ENCODE results near the gene ZFYVE9. TPM values are rescaled to one million over a fixed set of nuclear protein-coding genes. Genes with fewer than 3 reads are reported as not detected.
"Not testable (repeated sequence)": the region's sequence is repeated elsewhere in the genome, so short reads cannot be mapped to it uniquely, and the experiment has no call there.

The ZFYVE9 gene
- polyA plus RNA-seq, 1 donor from 2014 or later, result 0.78 TPM

DNA sequence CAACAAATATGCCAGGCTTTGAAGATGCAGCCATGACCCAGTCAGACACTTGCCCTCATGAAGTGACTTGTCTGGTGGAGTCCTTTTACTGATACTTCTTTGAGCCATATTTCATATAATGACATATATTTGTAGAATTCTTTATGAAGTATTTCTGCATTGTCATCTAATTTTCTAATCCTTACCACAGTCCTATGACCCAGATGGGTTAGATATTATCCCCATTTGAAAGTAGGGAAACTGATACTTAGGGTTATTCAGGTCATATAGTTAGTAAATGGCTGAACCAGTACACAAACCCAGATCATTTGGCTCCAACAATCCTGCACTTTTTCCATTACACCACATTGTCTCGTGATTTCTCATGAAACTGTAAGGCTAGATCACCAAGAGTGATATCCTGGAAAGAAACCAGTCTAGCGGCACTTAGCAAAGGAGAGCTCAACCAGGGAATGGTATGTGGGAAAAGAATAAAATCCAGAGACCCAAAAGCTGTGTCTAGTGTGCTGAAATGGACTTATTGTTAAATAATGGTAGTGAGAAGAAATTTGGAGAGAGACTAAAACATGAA, 49.6 kb downstream of the ZFYVE9 start:
- Mint-ChIP-seq H3K27ac (no peak overlapping the region), H3K4me3 (no peak overlapping the region), H3K36me3 (no peaks in the 10 kb centered on the region), H3K9me3 (no peaks in the 10 kb centered on the region), H3K4me1 (no peaks in the 10 kb centered on the region), H3K27me3 (peaks cover 2% of the 10 kb centered on the region)

GRCh38 chr1:52192024-52192423, 50.1 kb downstream of the ZFYVE9 start:
- peaks cover 2% of the 10 kb centered on the region for H3K27me3 Mint-ChIP-seq
- H3K36me3 Mint-ChIP-seq, result no peaks in the 10 kb centered on the region
- H3K4me1 Mint-ChIP-seq, result no peaks in the 10 kb centered on the region
- no peak overlapping the region for H3K4me3 Mint-ChIP-seq
- H3K27ac Mint-ChIP-seq, result no peak overlapping the region
- no peaks in the 10 kb centered on the region for H3K9me3 Mint-ChIP-seq

DNA sequence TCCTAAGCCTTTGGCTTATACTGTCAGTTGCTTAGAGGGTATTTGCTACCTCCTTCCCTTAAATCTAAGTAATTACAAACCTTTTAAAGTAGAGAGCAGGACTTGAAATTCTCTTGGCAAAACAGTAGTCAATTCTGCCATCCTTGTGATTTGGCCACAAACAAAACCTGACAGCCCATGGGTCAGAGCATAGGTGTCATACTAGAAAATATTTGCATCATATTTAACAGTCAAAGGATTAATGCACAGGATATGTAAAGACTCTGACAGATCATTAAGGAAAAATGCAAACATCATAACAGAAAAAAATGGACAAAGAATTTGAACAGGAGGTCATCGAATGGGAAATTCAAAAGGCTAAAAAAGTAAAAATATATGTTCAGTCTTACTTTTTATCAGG, 50.5 kb downstream of the ZFYVE9 start:
- Mint-ChIP-seq H3K27me3 (peaks cover 2% of the 10 kb centered on the region), H3K9me3 (no peaks in the 10 kb centered on the region), H3K4me1 (no peaks in the 10 kb centered on the region), H3K4me3 (no peak overlapping the region), H3K36me3 (no peaks in the 10 kb centered on the region), H3K27ac (no peak overlapping the region)

DNA sequence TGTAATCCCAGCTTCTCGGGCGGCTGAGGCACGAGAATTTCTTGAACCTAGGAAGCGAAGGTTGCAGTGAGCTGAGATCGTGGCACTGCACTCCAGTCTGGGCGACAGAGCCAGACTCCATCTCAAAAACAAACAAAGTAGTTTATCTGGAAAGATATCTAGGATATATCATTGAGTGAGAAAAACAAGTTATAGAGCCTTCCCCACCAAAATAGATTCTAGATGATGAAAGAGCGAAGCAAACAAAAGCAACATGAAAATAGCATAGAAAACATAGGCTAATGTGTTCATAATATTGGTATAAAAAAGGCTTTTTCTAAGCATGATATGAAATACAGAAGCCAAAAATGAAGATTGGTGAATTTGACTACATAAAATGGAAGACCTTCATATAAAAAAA, 52.1 kb downstream of the ZFYVE9 start:
- H3K4me3 Mint-ChIP-seq, result no peak overlapping the region
- no peaks in the 10 kb centered on the region for H3K4me1 Mint-ChIP-seq
- H3K27ac Mint-ChIP-seq, result no peak overlapping the region

DNA sequence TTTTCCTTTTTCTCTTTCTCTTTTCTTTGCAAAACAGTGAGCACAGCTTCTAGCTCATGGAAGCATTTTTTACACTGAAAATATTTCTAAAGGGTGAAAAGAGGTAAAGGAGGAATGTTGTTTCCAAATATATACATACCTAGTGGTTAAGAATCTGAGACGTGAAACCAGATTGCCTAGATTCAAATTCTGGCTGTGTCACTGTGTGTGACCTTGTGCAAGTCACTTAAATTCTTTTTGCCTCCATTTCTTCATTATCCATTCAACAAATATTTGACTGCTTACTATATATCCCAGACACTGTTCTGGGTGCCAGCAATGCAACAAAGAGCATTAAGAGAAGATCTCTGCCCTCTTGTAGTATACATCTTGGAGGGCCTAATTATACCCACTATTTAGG, 53.3 kb downstream of the ZFYVE9 start:
- Mint-ChIP-seq H3K9me3 (no peaks in the 10 kb centered on the region), H3K27me3 (peaks cover 2% of the 10 kb centered on the region), H3K4me3 (no peak overlapping the region), H3K36me3 (peaks cover 2% of the 10 kb centered on the region), H3K4me1 (no peaks in the 10 kb centered on the region), H3K27ac (no peak overlapping the region)

More for the DNA sequence above, 52.1 kb downstream of the ZFYVE9 start:
- Mint-ChIP-seq H3K36me3 (no peaks in the 10 kb centered on the region), H3K9me3 (no peaks in the 10 kb centered on the region), H3K27me3 (peaks cover 2% of the 10 kb centered on the region)

- H3K9me3 Mint-ChIP-seq, result peaks cover 0 to 5% (median 3%) of the 10 kb centered on the region in 3 donors
- H3K27me3 Mint-ChIP-seq, result peaks cover 10% of the 10 kb centered on the region
- H3K27ac Mint-ChIP-seq, result peak overlapping the region in 1 of 3 donors; percentile 57
- no peak overlapping the region for H3K4me3 Mint-ChIP-seq
- H3K36me3 Mint-ChIP-seq, result peaks cover 4% of the 10 kb centered on the region
- no peaks in the 10 kb centered on the region for H3K4me1 Mint-ChIP-seq
Observed at GRCh38 chr1:52203935-52204625, 62.2 kb downstream of the ZFYVE9 start.

DNA sequence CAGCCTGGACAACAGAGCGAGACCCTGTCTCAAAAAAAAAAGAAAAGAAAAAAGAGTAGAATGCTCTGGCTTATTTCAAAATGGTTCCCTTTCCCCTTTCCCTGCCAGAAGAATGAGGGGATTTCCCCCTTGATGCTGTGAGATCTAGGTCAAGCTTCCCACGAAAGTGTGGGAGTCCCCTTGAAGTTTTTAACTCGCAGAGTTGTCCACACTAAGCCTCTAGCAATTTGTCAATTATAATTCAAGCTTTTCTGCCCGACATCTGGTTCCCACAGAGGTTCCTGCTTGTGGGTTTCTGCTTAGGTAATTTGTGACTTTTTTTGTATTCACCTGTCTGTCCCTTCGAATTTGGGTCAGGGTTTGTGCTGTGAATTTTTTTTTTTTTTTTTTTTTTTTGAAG, 62.8 kb downstream of the ZFYVE9 start:
- H3K36me3 Mint-ChIP-seq, result peaks cover 2% of the 10 kb centered on the region
- peaks cover 0 to 5% (median 3%) of the 10 kb centered on the region in 3 donors for H3K9me3 Mint-ChIP-seq
- H3K27me3 Mint-ChIP-seq, result peaks cover 11% of the 10 kb centered on the region

GRCh38 chr1:52206686-52207085, 64.8 kb downstream of the ZFYVE9 start:
- not testable (repeated sequence) for H3K27ac Mint-ChIP-seq, H3K4me3 Mint-ChIP-seq, H3K4me1 Mint-ChIP-seq, H3K9me3 Mint-ChIP-seq, H3K36me3 Mint-ChIP-seq
- H3K27me3 Mint-ChIP-seq, result peaks cover 18% of the 10 kb centered on the region

More for the DNA sequence above, 62.8 kb downstream of the ZFYVE9 start:
- Mint-ChIP-seq H3K4me3 (no peak overlapping the region), H3K4me1 (no peaks in the 10 kb centered on the region), H3K27ac (peak overlapping the region in 1 of 3 donors; percentile 57)

- Mint-ChIP-seq H3K27ac (peak overlapping the region in 1 of 3 donors; percentile 3), H3K4me1 (no peaks in the 10 kb centered on the region), H3K9me3 (peaks cover 0 to 1% (median 0%) of the 10 kb centered on the region in 3 donors), H3K4me3 (no peak overlapping the region), H3K36me3 (peaks cover 3% of the 10 kb centered on the region), H3K27me3 (peaks cover 15% of the 10 kb centered on the region)
Observed at GRCh38 chr1:52209429-52209828, 67.5 kb downstream of the ZFYVE9 start.

DNA sequence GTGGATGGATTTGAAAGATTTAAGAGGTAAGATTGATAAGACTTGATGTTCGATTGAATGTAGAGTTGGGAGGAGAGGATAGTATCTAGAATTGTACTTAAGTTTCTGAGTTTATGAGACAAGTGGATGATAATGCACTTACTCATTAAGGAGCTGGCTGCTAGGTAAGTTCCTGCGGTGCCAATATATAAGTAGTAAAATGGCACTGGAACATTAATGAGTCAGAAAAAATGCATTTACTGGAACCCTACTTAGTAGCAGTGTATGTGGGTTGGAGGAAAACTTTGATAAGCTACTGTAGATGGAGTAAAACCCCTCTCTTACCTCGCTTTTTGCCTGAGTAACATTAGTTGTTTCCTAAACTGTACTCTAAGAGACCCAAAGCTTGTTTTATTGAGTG, 68.2 kb downstream of the ZFYVE9 start:
- Mint-ChIP-seq H3K4me1 (no peaks in the 10 kb centered on the region), H3K36me3 (peaks cover 3% of the 10 kb centered on the region), H3K9me3 (peaks cover 0 to 1% (median 0%) of the 10 kb centered on the region in 3 donors), H3K27me3 (peaks cover 15% of the 10 kb centered on the region), H3K27ac (no peak overlapping the region), H3K4me3 (no peak overlapping the region)

- Mint-ChIP-seq H3K36me3 (no peaks in the 10 kb centered on the region), H3K27me3 (peaks cover 2% of the 10 kb centered on the region), H3K4me3 (no peak overlapping the region), H3K27ac (peak overlapping the region in 1 of 3 donors; percentile 59), H3K4me1 (no peaks in the 10 kb centered on the region), H3K9me3 (peaks cover 4 to 12% (median 11%) of the 10 kb centered on the region in 3 donors)
Observed at GRCh38 chr1:52216907-52217458, 75.1 kb downstream of the ZFYVE9 start.

DNA sequence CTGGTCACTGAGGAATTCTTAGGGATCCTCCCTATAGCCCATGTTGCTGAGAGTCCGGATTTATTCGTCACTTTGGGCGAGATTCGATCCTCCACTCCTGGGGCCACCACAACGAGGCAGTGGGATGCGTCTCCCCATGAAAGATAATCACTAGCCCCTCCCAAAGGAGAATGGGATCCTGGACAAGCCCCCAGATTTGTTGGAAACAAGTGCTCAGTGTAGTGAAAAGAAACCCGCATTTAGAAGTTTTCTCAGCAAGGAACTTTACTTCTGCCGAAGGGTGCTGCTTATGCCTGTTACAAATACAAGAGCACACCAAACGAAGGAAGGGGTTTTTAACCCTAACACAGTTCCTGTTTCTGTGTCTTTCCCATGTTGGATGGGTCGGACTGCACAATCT, 83.3 kb downstream of the ZFYVE9 start:
- no peaks in the 10 kb centered on the region for H3K4me1 Mint-ChIP-seq
- H3K27ac Mint-ChIP-seq, result no peak overlapping the region
- peaks cover 5 to 17% (median 17%) of the 10 kb centered on the region in 3 donors for H3K9me3 Mint-ChIP-seq
- no peak overlapping the region for H3K4me3 Mint-ChIP-seq
- H3K36me3 Mint-ChIP-seq, result peaks cover 2% of the 10 kb centered on the region
- H3K27me3 Mint-ChIP-seq, result peaks cover 42% of the 10 kb centered on the region

DNA sequence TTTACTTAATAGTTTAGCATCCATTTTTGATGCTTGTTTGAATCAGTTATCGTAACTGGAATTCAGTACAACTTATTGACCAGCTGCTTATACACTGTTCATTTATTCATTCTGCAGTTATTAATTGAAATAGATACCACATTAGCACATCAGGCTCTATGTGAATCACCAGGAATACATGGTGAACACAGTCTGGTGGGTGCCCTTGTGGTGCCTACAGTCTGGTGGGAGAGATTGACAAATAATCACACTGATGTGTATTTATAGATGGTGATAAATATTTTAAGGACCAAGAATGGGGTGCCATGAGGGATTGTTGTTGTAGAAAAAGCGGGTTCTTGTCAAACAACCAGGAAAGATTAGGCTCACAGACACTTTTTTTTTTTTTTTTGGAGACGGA, 87.6 kb downstream of the ZFYVE9 start:
- H3K27me3 Mint-ChIP-seq, result peaks cover 42% of the 10 kb centered on the region
- H3K4me3 Mint-ChIP-seq, result no peak overlapping the region

DNA sequence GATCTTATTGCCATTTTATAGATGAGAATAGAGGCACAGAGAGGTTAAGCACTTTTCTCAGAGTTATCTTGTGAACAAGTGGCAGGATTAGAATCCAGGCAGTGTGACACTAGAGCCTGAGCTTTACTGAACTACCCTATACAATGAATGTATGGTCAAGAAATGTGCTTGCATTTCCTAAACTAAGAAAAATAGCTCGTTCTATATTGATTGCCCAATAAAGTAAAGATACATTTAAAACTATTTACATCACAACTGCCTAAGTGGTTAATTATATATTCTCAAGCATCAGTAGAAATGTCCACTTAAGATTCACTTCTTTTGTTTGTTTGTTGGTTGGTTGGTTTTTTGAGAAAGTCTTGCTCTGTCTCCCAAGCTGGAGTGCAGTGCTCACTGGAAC, 91.6 kb downstream of the ZFYVE9 start:
- peaks cover 1% of the 10 kb centered on the region for H3K36me3 Mint-ChIP-seq

More for the DNA sequence above, 87.6 kb downstream of the ZFYVE9 start:
- Mint-ChIP-seq H3K9me3 (peaks cover 5 to 17% (median 17%) of the 10 kb centered on the region in 3 donors), H3K36me3 (peaks cover 3% of the 10 kb centered on the region), H3K27ac (no peak overlapping the region), H3K4me1 (no peaks in the 10 kb centered on the region)

DNA sequence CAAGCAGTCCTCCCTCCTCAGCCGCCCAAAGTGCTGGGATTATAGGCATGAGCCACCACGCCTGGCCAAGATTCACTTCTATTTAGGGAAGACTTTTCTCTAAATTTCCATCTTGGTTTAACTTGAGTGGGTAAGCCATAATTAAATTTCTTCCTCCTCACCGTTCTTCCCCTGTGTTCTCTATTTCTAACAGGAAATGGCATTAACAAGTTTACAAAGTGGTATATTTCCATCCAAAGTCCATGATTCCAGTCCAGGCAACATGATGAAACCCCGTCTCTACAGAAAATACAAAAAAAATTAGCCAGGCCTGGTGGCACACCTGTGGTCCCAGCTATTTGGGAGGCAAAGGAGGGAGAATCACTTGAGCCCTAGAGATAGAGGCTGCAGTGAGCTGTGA, 92.1 kb downstream of the ZFYVE9 start:
- H3K36me3 Mint-ChIP-seq, result peaks cover 1% of the 10 kb centered on the region
- H3K4me1 Mint-ChIP-seq, result no peaks in the 10 kb centered on the region
- H3K4me3 Mint-ChIP-seq, result no peak overlapping the region
- H3K9me3 Mint-ChIP-seq, result peaks cover 0 to 1% (median 0%) of the 10 kb centered on the region in 3 donors
- H3K27ac Mint-ChIP-seq, result no peak overlapping the region
- H3K27me3 Mint-ChIP-seq, result peaks cover 57% of the 10 kb centered on the region

More for the DNA sequence above, 91.6 kb downstream of the ZFYVE9 start:
- H3K27me3 Mint-ChIP-seq, result peaks cover 59% of the 10 kb centered on the region
- no peak overlapping the region for H3K27ac Mint-ChIP-seq
- H3K4me3 Mint-ChIP-seq, result no peak overlapping the region
- peaks cover 0 to 1% (median 0%) of the 10 kb centered on the region in 3 donors for H3K9me3 Mint-ChIP-seq
- no peaks in the 10 kb centered on the region for H3K4me1 Mint-ChIP-seq

Measured in IgD-negative memory B cell (primary cell).